Measurements from ENCODE around the gene STING1. TPM values are rescaled to one million over a fixed set of nuclear protein-coding genes. Genes with fewer than 3 reads are reported as not detected.

STING1 gene
- total and polyA plus RNA-seq, 2 experiments from 2014 or later, result 7.7 to 17.0 TPM

GRCh38 chr5:139457653-139458306 is 24.8 kb downstream of the STING1 start:
- no peak overlapping the region for H3K4me2 ChIP-seq
- no peaks in the 10 kb centered on the region for H3K36me3 ChIP-seq (replicated peaks; ENCODE audit: insufficient read depth, low read depth)
- no peak for DNase-seq (ENCODE audit: low spot score)
- no peak overlapping the region for H3K4me3 ChIP-seq
- H4K20me1 ChIP-seq (ENCODE audit: insufficient read depth, poor library complexity, severe bottlenecking), result no peaks in the 10 kb centered on the region
- H3K27me3 ChIP-seq, result no peaks in the 10 kb centered on the region
- H3K9me3 ChIP-seq (ENCODE audit: low read depth), result no peaks in the 10 kb centered on the region
- no peaks in the 10 kb centered on the region for H3K9me2 ChIP-seq (replicated peaks; ENCODE audit: insufficient read depth)
- no peaks in the 10 kb centered on the region for H3K79me2 ChIP-seq
- no peaks in the 10 kb centered on the region for H3K4me1 ChIP-seq (ENCODE audit: insufficient read depth)
- 87% methylated on average over 5 of the region's 5 CpGs for WGBS (ENCODE audit: low lambda C conversion rate, missing lambda C conversion rate)
- TF ChIP-seq EZH2 (IDR thresholded peaks at IDR 0.05; ENCODE audit: borderline replicate concordance) (no peak), EZH2phosphoT487 (IDR thresholded peaks at IDR 0.05; ENCODE audit: low read depth, severe bottlenecking, unreplicated experiment) (no peak), CTCF (IDR thresholded peaks at IDR 0.05; ENCODE audit: poor library complexity) (no peak)
- no peak overlapping the region for H3K27ac ChIP-seq
- H2AFZ ChIP-seq, result no peak overlapping the region

GRCh38 chr5:139457241-139457640 is 25.3 kb downstream of the STING1 start:
- no peak for TF ChIP-seq EZH2 (IDR thresholded peaks at IDR 0.05; ENCODE audit: borderline replicate concordance)
- TF ChIP-seq CTCF (IDR thresholded peaks at IDR 0.05; ENCODE audit: poor library complexity), result no peak
- H3K27me3 ChIP-seq, result no peaks in the 10 kb centered on the region
- no peaks in the 10 kb centered on the region for H3K4me1 ChIP-seq (ENCODE audit: insufficient read depth)
- no peaks in the 10 kb centered on the region for H4K20me1 ChIP-seq (ENCODE audit: insufficient read depth, poor library complexity, severe bottlenecking)
- H3K36me3 ChIP-seq (replicated peaks; ENCODE audit: insufficient read depth, low read depth), result no peaks in the 10 kb centered on the region
- no peak overlapping the region for H3K4me2 ChIP-seq
- no peak overlapping the region for H3K27ac ChIP-seq
- no peak for DNase-seq (ENCODE audit: low spot score)
- H3K9me3 ChIP-seq (ENCODE audit: low read depth), result no peaks in the 10 kb centered on the region
- H3K79me2 ChIP-seq, result no peaks in the 10 kb centered on the region
- no peak overlapping the region for H2AFZ ChIP-seq
- H3K9me2 ChIP-seq (replicated peaks; ENCODE audit: insufficient read depth), result no peaks in the 10 kb centered on the region
- no peak overlapping the region for H3K4me3 ChIP-seq
- 98% methylated on average over 5 of the region's 5 CpGs for WGBS (ENCODE audit: low lambda C conversion rate, missing lambda C conversion rate)

GRCh38 chr5:139456776-139457175 is 25.8 kb downstream of the STING1 start:
- Histone ChIP-seq H4K20me1 (ENCODE audit: insufficient read depth, poor library complexity, severe bottlenecking) (no peaks in the 10 kb centered on the region), H3K9me2 (replicated peaks; ENCODE audit: insufficient read depth) (no peaks in the 10 kb centered on the region), H3K27me3 (no peaks in the 10 kb centered on the region), H3K4me2 (no peak overlapping the region), H3K4me3 (no peak overlapping the region), H3K79me2 (no peaks in the 10 kb centered on the region), H3K9me3 (ENCODE audit: low read depth) (no peaks in the 10 kb centered on the region), H3K27ac (no peak overlapping the region), H2AFZ (no peak overlapping the region), H3K36me3 (replicated peaks; ENCODE audit: insufficient read depth, low read depth) (no peaks in the 10 kb centered on the region), H3K4me1 (ENCODE audit: insufficient read depth) (no peaks in the 10 kb centered on the region)
- no peak for DNase-seq (ENCODE audit: low spot score)
- no peak for TF ChIP-seq EZH2 (IDR thresholded peaks at IDR 0.05; ENCODE audit: borderline replicate concordance)
- TF ChIP-seq EZH2phosphoT487 (IDR thresholded peaks at IDR 0.05; ENCODE audit: low read depth, severe bottlenecking, unreplicated experiment), result no peak
- TF ChIP-seq CTCF (IDR thresholded peaks at IDR 0.05; ENCODE audit: poor library complexity), result no peak
- 95% methylated on average over 12 of the region's 12 CpGs for WGBS (ENCODE audit: low lambda C conversion rate, missing lambda C conversion rate)

Measured in hepatocyte (in vitro differentiated cells).